Tibial nerve (tissue), 4 donors: Measurements from ENCODE around the gene FCGR3A. TPM values are rescaled to one million over a fixed set of nuclear protein-coding genes. Genes with fewer than 3 reads are reported as not detected.

Experiments
- DNase-seq, 2 donors: peaks; one replicate each; pipeline ENCODE4 v3.0.0-alpha.2; 2019; ENCODE audit warnings: low spot score in 2 of 2
- H3K27ac ChIP-seq, 4 donors: fragments of 200-600 bp; sonication (generic) in 3 of 4; one replicate each; pipeline ENCODE4 v1.5.1; 2017 to 2019; ENCODE audit warnings: mild to moderate bottlenecking in 1 of 4
- H3K27me3 ChIP-seq, 2 donors: fragments of 200-600 bp; sonication (generic) in 1 of 2; one replicate each; pipeline versions ENCODE4 v1.5.1 to v1.6.0; 2017 to 2019
- H3K36me3 ChIP-seq, 3 donors: fragments of 200-600 bp; sonication (generic); one replicate each; pipeline ENCODE4 v1.5.1; 2018 to 2019
- H3K4me1 ChIP-seq, 4 donors: fragments of 200-600 bp; sonication (generic) in 3 of 4; one replicate each; pipeline ENCODE4 v1.5.1; 2017 to 2019
- H3K4me3 ChIP-seq, 4 donors: fragments of 200-600 bp; sonication (generic) in 3 of 4; one replicate each; pipeline ENCODE4 v1.5.1; 2017 to 2019; ENCODE audit warnings: mild to moderate bottlenecking in 1 of 4, moderate library complexity in 1 of 4
- H3K9me3 ChIP-seq, 4 donors: fragments of 200-600 bp; sonication (generic) in 3 of 4; one replicate each; pipeline ENCODE4 v1.5.1; 2017 to 2019
- EP300 ChIP-seq, 2 donors: sonication (generic); formaldehyde crosslinking; IDR thresholded peaks; one replicate each; pipeline ENCODE4 v1.6.1; 2017; ENCODE audit warnings: antibody characterized with exemption in 2 of 2, mild to moderate bottlenecking in 1 of 2
- POLR2A ChIP-seq, 2 donors: fragments of 450-650 bp; IDR thresholded peaks; one replicate each; pipeline ENCODE4 v1.6.1; 2017; ENCODE audit warnings: antibody characterized with exemption in 2 of 2, mild to moderate bottlenecking in 2 of 2, moderate library complexity in 2 of 2
- WGBS, 2 donors: methylation state at CpG; one replicate each; pipeline ENCODE4 v1.1.5; 2018; 5-methylcytosine and 5-hydroxymethylcytosine counted together
- total RNA-seq, 4 donors: library from RNA; depleted of rRNA; stranded (reverse); fragments of >200 nt; gene quantifications; one replicate each; pipeline ENCODE4 v1.1.0, GENCODE V29; 2016
- TF ChIP-seq, protein P1 (sequence below), 5 experiments: fragments of 200-600 bp in 3 of 5; fragments of 450-650 bp in 2 of 5; sonication (generic) in 3 of 5; IDR thresholded peaks; one replicate each; pipeline ENCODE4 v1.5.1; 2016 to 2019; ENCODE audit warnings: antibody characterized with exemption in 5 of 5, mild to moderate bottlenecking in 3 of 5, moderate library complexity in 2 of 5

Gene FCGR3A
- total RNA-seq, 4 donors from 2014 or later: 9.4 to 31.2 (median 22.1) TPM

DNA sequence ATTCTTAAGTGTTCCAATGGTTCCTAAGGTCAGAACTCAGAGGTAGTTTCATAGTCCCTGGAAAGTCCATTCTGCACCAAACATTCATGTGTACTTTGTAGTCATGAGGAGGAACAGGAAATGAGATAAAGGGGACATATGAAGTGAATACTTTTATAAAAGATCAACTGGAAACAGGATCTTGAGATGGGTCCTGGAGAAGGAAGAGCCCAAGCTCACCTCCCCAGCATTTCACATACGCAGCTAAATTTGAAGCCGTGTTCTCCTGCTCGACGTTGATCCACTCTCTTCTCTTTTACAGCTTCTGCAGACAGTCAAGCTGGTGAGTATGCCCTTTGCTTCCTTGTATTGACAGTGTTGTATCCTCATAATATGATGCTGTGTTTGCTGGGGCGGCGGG, 43.9 kb downstream of the FCGR3A start:
- TF ChIP-seq POLR2A (IDR thresholded peaks at IDR 0.05): no peak
- H3K27me3 ChIP-seq: peaks cover 0 to 4% of the 10 kb centered on the region in 2 donors
- peak overlapping the region in 2 of 4 donors; percentile 53 to 64 for H3K27ac ChIP-seq
- H3K36me3 ChIP-seq: no peaks in the 10 kb centered on the region
- H3K9me3 ChIP-seq: no peaks in the 10 kb centered on the region
- H3K4me3 ChIP-seq: peak overlapping the region in 1 of 4 donors; percentile 40
- no peak for DNase-seq
- 75 to 85% methylated on average over 6 of the region's 6 CpGs for WGBS, 2 donors
- H3K4me1 ChIP-seq: peaks cover 0 to 17% (median 5%) of the 10 kb centered on the region in 4 donors

DNA sequence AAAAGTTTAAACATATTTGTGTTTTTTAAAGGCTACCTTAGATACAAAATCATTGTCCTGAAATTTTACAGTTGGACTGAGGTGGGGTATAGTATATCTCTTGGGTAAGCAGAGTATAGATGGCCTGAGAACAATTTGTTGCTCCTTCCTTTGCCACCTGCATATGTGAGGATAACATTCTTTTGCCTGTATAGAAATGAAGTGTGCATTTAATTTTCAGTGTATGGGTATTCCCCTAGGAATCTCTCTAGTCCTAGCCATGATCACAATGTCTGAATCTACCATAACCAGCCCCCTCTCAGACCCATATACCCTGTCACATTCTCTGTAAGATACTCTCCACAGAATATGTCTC, 46.2 kb downstream of the FCGR3A start:
- DNase-seq: no peak
- H3K4me3 ChIP-seq: no peak overlapping the region
- H3K4me1 ChIP-seq: peaks cover 0 to 15% (median 7%) of the 10 kb centered on the region in 4 donors
- H3K9me3 ChIP-seq: no peaks in the 10 kb centered on the region
- no peak overlapping the region for H3K27ac ChIP-seq
- H3K27me3 ChIP-seq: peaks cover 0 to 4% of the 10 kb centered on the region in 2 donors
- H3K36me3 ChIP-seq: no peaks in the 10 kb centered on the region
- TF ChIP-seq, protein P1, sequence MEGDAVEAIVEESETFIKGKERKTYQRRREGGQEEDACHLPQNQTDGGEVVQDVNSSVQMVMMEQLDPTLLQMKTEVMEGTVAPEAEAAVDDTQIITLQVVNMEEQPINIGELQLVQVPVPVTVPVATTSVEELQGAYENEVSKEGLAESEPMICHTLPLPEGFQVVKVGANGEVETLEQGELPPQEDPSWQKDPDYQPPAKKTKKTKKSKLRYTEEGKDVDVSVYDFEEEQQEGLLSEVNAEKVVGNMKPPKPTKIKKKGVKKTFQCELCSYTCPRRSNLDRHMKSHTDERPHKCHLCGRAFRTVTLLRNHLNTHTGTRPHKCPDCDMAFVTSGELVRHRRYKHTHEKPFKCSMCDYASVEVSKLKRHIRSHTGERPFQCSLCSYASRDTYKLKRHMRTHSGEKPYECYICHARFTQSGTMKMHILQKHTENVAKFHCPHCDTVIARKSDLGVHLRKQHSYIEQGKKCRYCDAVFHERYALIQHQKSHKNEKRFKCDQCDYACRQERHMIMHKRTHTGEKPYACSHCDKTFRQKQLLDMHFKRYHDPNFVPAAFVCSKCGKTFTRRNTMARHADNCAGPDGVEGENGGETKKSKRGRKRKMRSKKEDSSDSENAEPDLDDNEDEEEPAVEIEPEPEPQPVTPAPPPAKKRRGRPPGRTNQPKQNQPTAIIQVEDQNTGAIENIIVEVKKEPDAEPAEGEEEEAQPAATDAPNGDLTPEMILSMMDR (IDR thresholded peaks at IDR 0.05): no peak
- TF ChIP-seq POLR2A (IDR thresholded peaks at IDR 0.05) (no peak), EP300 (IDR thresholded peaks at IDR 0.05) (no peak)

DNA sequence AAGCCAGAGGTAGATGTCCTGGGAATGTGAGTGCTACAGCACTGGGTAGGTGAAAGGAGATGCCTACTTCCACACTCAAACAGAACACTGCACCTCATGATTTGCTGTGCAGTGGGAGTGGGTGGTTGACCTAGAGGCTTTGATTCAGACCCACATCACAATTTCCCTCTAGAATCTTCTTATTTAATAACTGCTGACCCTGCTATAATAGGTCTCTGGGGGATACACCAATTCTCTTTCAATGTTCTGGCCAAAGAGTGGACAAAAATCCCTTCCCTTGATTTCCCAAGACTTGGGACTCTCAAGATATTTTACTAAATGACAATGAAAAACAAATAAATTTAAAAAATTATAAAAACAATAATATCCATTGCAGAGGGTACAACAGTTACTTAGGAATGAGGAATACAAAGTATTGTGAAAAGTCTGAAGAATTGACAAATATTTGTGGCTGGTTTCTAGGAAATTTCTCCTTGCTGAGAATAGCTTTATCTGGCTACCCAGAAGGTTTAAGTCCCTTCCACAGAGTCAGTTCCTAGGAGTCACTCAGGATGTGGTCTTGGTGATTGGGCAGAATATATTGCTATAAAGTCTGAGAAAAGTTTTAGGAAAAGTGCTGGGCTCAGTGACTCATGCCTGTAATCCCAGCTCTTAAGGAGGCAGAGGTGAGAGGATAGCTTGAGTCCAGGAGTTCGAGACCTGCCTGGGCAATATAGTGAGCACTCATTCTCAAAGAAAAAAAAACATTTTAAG, 46.8 kb downstream of the FCGR3A start:
- peaks cover 0 to 4% of the 10 kb centered on the region in 2 donors for H3K27me3 ChIP-seq
- TF ChIP-seq POLR2A (IDR thresholded peaks at IDR 0.05) (no peak), EP300 (IDR thresholded peaks at IDR 0.05) (no peak)
- TF ChIP-seq, protein P1 (IDR thresholded peaks at IDR 0.05): no peak
- 45 to 95% methylated on average over 1 of the region's 1 CpG for WGBS, 2 donors

DNA sequence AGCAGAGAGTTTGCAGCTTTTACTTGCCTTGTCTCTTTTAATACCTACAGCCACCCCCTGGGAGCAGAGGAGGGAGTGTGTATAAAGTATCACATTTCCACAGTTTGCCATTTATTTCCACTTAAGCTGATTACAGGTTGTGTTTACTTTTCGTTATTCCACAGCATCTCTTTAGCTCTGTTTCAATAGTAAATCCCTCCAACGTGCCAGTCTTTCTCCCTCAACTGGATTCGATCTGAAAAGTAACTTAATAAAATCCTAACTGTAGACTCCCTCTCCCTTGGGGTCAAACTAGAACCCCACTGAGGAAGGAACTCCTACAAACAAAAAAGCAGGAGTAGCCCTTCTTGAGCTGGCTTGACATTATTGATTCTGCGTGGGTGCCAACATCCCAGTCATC, 47.4 kb downstream of the FCGR3A start:
- Histone ChIP-seq H3K4me1 (peaks cover 0 to 11% (median 6%) of the 10 kb centered on the region in 4 donors), H3K27me3 (peaks cover 0 to 4% of the 10 kb centered on the region in 2 donors), H3K9me3 (no peaks in the 10 kb centered on the region), H3K27ac (no peak overlapping the region), H3K4me3 (no peak overlapping the region), H3K36me3 (no peaks in the 10 kb centered on the region)
- TF ChIP-seq EP300 (IDR thresholded peaks at IDR 0.05): no peak
- TF ChIP-seq, protein P1 (IDR thresholded peaks at IDR 0.05): no peak
- no peak for TF ChIP-seq POLR2A (IDR thresholded peaks at IDR 0.05)
- DNase-seq: no peak
- 84 to 86% methylated on average over 4 of the region's 4 CpGs for WGBS, 2 donors

More for the DNA sequence above, 46.8 kb downstream of the FCGR3A start:
- no peak overlapping the region for H3K4me3 ChIP-seq
- no peaks in the 10 kb centered on the region for H3K36me3 ChIP-seq
- no peaks in the 10 kb centered on the region for H3K9me3 ChIP-seq
- H3K4me1 ChIP-seq: peaks cover 0 to 15% (median 7%) of the 10 kb centered on the region in 4 donors
- no peak for DNase-seq
- H3K27ac ChIP-seq: no peak overlapping the region

DNA sequence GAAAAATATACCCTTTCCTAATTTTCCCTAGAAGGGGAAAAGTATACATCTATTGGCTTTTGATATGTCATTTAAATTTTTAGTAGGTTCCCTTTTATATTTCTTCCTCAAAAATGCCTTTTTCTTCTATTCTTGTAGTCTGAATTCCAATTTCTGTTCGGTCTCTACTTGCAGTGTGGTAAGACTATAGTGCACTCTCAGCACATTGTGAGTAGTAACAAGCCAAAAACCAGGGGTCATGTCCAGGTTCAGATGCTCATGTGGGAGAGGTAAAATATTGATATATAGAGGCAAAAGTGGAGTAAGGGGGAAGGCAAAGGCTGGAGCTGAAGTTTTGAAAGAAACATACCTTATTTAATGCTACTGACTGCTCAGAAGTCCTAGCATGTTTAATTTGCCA, 48.4 kb downstream of the FCGR3A start:
- Histone ChIP-seq H3K9me3 (no peaks in the 10 kb centered on the region), H3K4me1 (peaks cover 0 to 4% (median under 1%) of the 10 kb centered on the region in 4 donors), H3K27ac (no peak overlapping the region), H3K4me3 (no peak overlapping the region), H3K36me3 (no peaks in the 10 kb centered on the region), H3K27me3 (no peaks in the 10 kb centered on the region)
- TF ChIP-seq, protein P1 (IDR thresholded peaks at IDR 0.05): no peak
- TF ChIP-seq EP300 (IDR thresholded peaks at IDR 0.05): no peak
- TF ChIP-seq POLR2A (IDR thresholded peaks at IDR 0.05): no peak
- 68 to 77% methylated on average over 1 of the region's 1 CpG for WGBS, 2 donors
- DNase-seq: no peak
